ENCODE data around the gene ZNF664.

The ZNF664 gene

DNA sequence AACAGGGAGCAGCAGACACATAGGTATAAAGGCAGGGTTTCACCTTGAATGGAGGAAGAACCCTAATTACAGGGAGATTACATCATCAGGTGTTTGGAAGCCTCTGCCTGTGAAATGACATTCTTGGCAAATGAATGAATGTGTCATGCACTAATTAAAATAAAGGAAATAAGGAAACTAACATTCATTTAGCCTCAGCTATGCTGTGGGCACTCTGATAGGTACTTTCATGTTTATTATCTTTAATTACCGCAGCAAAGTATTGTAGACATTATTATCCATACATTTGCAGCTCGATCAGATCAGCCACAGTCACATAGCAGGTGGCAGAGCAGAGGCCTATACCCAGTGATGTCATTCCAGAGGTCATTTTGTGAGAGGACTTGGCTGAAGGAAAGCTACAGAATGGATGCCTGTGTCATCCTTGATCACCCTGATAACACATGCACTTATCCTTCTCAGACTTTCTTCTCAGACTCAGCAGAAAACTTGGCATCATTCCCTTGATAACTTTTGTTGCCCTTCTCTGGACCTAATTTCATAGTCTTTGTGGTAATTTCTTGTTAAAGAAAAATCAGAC lies 18.4 kb downstream of the ZNF664 start:
- DNase-seq, result no peak

DNA sequence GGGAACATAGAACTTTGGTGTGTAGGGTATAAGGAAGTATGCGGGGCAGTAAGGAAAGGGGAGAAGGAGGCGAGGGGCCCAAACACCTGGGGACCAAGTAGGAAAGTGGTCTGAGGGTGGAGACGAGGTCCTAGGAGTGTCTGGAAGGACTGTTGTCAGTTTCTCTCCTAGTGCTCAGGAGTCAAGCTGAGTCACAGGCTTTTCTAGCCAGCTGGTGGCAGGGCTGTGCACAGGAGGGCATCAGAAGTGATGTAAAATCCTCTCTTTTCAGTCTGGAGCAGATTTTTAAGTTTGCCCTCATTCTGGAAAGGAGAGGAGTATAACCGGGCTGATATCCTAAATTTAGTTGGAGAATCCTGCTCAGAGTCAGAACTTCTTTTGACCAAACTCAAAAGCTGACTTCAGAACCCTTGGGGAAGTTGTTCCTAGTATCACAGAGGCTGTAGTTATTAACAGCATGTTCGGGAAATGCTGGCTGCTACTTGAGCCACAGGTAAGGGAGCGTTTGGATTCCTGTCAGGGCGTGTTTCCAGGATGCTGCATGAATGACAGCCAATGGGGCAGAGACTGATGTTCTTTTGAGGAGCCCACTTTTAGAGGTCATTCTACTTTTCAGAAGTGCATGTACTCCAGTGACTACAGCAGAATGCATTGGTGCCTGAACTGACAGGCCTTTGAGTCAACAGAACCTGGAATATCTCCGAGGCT lies 19.3 kb downstream of the ZNF664 start:
- DNase-seq, result no peak

DNA sequence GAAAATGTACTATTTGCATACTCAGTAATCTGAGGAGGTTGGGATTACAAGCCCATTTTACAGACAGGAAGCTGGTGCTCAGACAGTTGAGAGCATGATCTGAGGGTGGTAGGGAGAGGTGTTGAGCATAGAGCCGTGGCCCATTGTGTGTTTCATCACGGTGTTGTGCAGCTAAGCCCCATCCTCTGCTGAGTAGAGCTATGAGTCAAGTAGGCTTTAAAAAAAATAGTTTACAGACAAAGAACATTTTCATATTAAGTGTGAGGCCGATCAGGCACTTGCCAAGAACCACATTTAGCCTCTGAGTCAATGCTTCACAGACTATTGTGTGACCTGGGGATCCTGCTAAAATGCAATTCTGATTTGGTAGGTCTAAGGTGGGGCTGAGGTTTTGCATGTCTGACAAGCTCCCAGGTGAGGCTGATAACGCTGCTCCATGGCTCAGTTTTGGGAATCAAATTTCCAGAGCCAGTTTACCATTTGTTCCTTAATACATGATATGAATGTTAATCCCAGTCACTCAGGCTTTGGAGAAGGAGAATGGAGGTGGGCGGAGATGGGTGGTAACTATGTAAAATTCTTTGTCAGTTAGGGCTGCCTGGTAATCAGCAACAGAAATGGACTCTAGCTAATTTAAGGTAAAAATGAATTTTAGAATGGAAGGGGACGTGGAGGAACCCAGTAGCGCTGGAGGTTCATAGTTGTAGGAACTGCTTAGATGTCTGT lies 22.2 kb downstream of the ZNF664 start:
- no peak for DNase-seq

DNA sequence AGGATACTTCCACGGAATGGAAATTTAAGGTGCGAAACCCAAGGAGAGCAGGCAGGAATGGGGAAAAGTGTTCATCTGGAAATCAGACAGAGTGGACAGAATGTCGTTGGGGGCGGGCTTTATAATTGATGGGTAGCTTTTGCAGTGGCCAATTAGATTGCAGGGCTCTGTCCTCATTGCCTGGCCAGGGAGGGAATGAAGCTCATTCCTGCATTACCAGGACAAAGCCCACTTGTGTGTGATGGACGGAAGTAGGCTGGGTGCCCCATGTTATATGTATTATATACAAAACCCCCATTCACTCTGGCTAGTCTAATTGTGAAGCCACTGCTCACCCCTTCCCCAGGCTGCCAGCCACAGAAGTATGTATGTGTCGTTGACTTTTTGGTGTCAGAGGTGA lies 23.6 kb downstream of the ZNF664 start:
- DNase-seq, result no peak

DNA sequence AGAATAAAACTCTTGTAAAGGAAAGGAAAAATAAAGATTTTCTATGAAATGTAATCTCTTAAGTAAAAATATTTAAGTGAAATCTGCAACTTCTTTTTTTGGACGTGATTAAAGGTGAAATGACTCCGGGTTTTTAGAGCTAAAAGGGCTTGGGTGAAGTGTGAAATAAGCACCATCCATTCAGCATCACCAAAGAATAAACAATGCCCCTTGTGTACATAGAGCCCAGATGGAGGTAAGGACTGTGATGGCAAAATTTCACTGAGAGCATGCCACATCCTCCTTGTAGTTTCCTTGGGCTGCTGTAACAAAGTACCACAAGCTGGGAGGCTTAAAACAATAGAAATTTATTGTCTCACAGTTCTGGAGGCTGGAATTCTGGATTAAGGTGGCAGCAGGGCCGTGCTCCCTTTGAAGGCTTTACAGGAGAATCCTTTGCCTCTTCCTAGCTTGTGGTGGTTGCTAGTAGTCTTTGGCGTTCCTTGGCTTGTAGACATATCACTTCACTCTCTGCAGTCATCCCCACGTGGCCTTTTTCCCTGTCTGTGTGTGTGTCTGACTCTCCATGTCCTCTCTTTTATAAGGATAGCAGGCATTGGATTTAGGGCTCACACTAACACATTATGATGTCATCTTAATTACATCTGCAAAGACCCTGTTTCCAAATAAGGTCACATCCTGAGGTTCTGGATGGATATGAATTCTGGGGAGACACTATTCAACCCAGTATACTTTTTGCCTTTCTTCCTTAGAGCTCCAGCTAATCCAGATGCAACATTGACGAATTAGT lies 24.2 kb downstream of the ZNF664 start:
- no peak for DNase-seq

DNA sequence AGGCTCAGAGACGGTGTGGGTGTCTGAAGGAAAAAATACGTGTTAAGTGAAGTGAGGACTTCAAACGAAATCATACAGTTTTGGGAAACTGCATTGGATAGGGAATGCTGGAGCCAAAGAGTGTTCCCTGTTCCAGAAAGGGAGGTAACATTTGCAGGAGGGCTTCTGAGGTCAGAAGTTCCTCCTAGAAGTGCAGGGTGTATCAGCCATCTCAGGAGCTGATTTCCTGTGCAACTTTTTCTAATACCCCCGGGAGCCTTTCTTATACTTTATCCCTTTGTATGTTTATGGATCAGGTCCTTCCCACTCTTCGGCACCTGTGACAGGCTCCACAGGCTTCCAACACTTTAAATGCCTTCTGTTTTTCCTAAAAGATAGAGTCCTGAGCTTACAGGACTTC lies 24.9 kb downstream of the ZNF664 start:
- no peak for DNase-seq

DNA sequence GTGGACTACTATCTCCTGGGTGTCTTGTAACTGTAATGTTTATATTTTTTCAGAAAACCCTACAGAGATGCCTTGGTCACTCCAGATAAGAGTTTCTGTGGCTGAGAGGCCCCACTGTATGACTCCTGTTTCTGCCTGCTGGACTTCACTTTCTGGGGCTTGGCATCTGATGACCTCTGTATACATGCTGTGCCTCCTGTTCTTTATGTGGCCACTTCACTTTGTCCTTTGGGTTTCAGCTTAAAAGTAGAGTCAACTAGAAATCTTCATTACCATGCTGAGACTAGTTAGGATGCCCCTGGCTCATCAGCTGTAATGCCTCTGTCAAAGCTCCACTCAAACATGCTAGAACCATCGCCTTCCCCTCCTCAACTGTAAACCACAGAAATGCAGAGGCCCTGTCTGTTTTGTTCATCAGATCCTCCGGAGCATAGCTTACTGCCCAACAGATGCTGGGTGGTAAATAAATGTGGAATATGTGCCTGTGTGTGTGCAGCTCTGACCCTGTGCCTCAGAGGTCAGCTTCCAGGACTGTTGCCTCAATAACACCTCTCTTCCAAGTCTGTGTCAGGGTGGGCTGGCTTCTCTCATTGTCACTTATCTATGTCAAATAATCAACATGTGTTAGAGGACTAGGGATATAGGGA lies 25.5 kb downstream of the ZNF664 start:
- no peak for DNase-seq

DNA sequence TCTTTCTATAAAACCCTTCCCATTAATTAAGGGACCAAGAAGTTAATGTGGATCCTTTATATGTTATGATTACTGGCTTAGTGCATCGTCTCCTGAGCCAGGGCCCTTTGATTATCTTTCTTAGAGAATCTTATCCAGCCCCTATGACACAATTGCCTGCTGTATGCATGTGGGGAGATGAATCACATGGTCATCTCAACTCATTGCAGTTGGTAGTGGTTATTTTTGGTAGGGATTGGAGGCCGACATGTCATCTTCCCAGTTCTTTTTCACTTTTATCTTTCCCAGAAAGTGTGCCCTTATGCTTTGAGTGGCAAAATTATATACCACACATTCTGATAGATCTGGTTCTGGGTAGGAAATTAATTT lies 26.0 kb downstream of the ZNF664 start:
- DNase-seq, result no peak

DNA sequence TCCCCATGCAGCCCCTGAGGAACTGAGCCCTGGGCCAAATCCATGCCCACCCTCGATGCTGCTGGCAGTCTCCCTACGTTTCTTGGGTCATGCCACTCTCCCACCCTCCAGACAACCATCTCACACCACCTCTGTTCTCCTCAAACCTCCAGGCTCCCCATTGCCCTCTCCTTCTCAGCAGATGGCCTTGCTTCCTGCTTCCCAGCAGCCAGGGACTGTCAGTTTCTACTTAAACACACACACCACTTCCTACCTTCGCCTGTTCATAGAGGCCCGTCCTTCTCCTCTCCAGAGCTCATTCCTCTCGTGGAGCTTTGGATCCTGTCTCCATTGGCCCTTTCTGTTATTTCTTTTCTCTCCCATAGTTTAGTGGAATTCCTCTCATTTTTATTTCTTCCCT lies 27.1 kb downstream of the ZNF664 start:
- DNase-seq, result no peak

DNA sequence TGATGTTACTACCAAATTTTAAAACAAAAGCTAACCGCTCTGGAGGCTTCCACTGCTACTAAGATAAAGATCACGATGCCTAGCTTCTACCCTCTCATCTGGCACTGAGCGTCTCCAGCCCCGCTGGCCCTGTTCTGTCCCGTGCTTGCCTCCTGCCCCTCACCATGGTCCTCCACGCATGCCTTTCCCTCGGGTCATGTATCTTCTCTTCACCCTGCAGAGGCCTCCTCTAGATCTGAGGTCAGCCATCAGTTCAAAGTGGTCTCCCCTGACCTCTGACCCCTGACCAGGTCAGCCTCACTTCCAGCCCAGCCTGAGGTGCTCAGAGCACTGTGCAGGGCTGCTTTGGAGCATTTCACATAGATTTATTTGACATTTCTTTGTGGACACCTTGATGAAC lies 28.3 kb downstream of the ZNF664 start:
- DNase-seq, result no peak

DNA sequence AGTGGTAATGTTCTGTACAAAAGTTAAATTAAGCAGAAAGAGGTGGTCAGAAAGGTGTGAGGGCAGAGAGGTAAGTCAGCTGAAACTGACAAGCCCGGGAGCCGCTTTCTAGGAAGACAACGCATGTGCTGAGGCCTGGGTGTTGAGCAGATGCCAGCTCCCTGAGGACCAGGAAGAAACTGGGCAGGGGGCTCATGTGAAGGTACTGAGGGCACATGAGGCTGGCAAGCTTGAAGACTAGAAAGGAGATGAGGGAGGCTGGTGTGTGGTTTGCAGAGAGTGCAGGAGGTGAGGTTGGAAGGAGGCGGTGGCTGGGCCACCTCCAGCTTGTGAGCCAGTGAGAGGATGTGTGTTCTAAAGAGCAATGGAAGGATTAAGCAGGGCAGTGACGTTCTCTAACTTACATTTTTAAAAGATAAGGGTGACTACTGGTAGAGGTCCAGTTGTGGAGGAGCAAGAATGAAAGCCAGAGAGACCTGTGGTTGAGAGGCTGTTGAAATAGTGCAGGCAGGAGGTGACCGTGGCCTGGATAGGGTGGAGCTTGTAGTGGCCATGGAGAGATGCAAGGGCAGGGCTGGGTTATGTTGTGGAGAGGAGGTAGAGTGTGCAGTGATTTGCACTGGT lies 29.1 kb downstream of the ZNF664 start:
- DNase-seq, result no peak

DNA sequence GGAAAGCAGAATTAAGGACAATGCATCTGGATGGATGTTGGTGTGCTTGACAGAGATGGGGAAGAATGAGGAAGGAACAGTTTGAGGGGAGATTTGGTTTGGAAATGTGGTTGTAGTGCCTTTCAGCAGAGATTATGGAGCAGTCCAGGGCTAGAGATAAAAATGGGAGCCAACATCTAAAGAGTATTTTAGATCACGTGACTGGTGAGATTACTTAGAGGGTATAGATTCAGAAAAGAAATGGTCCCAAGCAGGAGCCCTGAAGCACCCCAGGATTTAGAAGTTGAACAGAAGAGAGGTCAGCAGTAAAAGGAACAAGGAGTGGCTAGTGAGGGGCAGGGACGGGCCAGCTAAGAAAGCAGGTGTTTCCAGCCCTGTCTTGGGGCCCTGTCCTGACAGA lies 29.6 kb downstream of the ZNF664 start:
- DNase-seq, result no peak

DNA sequence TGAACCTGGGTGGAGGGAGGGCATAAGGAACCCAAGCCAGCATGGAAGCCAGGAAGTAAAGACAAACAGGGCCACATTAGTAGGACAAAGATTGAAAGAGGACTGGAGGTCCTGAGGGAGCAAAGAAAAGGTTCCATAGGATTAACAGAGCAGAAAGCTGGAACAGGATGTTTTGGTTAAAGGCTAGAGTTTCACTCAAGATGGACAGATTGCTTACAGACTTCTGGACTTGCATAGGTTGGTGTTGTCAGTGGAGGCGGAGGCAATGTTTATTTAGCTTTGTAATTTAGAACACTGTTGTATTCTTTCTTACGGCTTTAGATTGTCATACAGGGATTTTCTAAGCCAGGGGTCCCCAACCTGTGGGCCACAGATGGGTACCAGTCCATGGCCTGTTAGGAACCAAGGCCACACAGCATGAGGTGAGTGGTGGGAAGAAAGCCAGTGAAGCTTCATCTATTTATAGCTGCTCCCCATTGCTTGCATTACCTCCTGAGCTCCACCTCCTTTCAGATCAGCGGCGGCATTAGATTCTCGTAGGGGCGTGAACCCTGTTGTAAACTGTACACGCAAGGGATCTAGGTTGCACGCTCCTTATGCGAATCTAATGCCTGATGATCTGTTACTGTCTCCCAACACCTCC lies 31.3 kb downstream of the ZNF664 start:
- no peak for DNase-seq

DNA sequence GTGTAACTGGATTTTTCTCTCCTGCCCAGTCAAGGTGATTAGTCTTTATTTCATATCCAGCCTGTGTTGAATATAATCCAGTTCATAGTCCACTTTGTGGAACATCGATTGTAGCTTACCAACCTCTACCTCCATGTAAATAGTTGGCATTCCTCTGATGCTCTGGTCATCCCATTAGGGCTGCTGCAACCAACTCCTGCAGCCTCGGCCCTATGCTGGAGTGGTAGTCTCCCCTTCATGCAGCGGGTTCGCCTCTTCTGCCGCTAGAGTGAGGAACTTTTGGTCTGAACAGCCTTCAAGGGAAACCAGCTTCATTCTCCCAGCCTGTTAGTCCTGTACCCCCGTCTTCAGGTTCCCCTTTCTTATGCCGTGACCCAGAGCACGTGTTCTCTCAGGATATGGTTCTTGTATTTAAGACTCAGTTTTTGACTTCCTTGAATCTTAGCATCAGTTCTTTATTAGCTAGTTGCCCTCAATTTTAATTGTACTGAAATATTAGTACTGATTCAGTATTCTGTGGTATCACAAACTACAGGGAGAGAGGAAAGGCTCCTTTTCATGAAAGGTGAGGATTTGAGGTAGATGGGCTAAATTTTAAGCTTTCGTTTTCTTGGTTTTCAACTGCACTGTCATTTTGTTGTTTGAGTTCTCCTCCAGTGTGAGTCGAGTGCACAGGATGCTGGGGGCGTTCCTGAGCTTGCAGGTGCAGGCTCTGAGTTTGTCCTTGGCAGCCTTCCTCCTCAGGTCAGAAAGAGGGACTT lies 33.2 kb downstream of the ZNF664 start:
- no peak for DNase-seq

DNA sequence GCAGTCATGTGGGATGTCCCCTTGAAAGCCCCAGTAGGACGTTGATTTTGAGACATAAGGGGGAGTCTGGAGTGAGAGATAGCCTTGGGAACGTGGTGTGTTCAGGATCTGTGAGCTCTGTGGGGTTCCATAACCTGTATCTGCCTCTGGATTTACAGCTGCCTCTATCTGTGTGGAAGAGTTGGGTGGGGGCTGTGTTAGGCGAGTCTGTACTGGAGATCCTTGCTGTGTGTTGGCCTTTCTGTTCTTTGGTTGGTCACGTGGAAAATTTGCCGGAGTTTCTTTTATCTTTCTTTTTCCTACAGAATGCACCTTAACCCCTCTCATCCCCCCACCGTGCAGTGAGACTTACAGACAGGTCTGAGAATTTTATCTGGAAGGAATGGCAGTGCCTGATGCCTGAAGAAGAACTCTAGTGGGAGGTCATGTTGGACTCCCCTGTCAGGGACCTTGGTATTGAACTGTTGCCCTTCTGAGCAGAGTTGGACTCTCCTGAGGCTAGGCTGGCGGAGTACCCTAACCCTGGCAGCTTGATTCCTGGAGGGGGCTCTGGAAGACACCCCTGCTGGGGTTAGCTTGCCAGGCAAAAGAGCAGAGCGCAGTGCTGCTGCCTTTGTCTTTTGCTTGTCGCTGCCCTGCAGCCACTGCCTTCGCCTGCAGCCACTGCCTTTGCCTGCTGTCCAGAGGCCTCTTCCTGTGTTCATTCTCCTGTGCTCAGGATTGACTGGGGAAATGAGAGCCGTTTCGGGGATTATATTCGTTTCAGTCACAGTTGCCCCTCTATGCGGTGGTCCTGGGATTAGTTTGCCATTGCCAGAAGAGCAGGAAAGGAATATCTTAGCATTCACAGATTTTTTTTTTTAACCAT lies 34.1 kb downstream of the ZNF664 start:
- no peak for DNase-seq

DNA sequence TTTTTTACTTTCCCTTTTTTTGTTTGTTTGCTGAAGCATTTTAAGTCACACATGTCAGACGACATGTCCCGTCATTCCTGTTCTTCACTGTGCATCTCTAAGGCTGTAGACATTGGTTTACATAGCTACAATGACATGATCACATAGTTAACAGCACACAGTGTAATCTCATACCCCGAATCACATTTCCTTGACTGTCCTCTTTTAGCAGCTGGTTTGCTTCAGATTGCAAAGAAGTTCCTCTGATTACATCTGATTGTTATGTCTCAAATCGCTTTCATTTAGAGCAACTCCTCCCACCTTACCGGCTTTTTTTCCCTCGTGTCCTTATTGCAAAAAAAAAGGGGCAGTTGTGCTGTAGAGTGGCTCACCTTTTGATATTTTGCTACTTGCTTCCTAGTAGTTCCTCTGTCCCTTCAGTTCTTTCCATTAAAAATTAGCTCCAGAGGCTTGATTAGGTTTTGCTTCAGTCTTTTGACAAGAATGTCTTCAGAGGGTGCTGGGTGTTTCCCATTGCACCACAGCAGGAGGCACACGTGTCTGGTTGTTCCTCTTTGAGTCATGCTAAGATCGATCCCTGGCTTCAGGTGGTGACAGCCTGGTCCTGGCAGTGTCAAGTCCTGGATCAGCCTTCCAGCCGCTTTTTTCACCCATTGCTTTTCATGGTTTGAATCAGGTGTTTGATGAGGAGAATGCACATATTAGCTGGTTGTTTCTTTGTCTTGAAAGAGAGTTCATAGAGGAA lies 35.0 kb downstream of the ZNF664 start:
- DNase-seq, result no peak

DNA sequence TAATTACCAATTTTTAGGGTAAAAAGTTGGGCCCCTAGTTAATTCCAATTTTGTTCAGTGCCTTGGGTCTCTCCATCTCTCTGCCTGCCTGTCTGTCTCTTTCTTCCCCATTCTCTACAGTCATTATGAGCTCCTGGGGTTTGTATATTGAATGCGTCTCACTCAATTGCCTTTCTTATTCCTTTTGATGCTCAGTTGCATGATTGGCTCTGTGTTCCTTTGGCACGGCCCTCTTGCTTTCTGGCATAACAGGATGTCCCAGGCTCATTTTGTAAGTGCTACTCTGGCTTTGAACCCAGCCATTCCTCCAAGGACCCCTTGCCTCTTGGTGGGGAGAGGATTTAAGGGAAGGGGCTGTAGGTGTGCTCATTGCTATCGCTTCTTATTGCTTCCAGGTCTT lies 35.6 kb downstream of the ZNF664 start:
- no peak for DNase-seq

DNA sequence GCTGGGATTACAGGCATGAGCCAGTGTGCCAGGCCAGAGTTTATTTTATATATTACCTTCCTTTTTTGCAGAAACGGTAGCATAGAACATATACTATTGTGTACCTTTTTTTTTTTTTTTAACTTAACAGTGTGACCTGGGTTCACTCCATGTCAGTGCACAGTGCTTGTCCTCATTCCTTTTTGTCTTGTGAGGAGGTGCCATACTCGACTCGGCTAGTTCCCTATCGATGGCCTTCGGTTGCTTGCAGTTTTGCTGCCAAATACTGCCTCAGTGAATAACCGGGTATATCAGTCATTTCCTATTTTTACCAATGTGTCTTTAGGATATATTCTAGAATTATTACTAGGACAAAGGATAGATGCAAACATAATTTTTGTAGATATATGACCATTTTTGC lies 36.8 kb downstream of the ZNF664 start:
- DNase-seq, result no peak

DNA sequence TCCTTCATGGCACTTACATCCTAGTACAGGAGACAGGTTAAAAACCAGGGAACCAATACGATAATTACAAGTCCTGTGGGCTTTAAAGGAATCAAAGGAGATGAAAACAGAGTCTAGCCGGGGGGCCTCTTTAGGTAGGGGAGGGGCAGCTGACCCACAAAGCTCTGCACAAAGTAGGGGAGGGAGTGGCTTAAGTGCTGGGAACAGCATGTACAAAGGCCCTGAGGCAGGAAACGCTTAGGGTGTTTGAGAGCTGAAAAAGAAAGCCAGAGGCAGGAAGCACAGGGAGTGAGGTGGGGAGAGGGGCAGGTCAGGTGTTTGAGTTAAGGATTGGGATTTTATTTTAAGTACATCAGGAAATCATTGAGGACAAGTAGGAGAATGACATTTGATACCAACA lies 37.7 kb downstream of the ZNF664 start:
- DNase-seq, result no peak

Measured in activated CD8-positive, alpha-beta memory T cell treated with anti-CD3 and anti-CD28 coated beads, Interleukin-2, amount 50 U/mL, for 4 hours (primary cell).